ENCODE data around the gene ARRB1. TPM values are rescaled to one million over a fixed set of nuclear protein-coding genes. Genes with fewer than 3 reads are reported as not detected.
"Not testable (repeated sequence)": the region's sequence is repeated elsewhere in the genome, so short reads cannot be mapped to it uniquely, and the experiment has no call there.

ARRB1 gene
- total RNA-seq, 2 experiments from 2014 or later = 42.6 to 69.3 TPM

- Mint-ChIP-seq H3K9me3 (ENCODE audit: low read depth) (no peaks in the 10 kb centered on the region), H3K36me3 (peaks cover 16% of the 10 kb centered on the region), H3K4me1 (peaks cover 33% of the 10 kb centered on the region), H3K4me3 (no peak overlapping the region), H3K27me3 (no peaks in the 10 kb centered on the region), H3K27ac (no peak overlapping the region)
- CTCF ChIA-PET = interaction anchor here (1.4 to 10.5 kb wide), 2 partner anchors 52 to 54 kb away, joined by 3 to 126 read pairs; no protein-coding TSS in a partner anchor
- ATAC-seq = no peak
- DNase-seq = no peak
These were observed 17.7 kb downstream of the ARRB1 start for GRCh38 chr11:75333807-75334140.

GRCh38 chr11:75333022-75333806 lies 18.2 kb downstream of the ARRB1 start:
- no peaks in the 10 kb centered on the region for H3K9me3 Mint-ChIP-seq (ENCODE audit: low read depth)
- H3K27me3 Mint-ChIP-seq = no peaks in the 10 kb centered on the region
- CTCF ChIA-PET = interaction anchor here (4.9 to 10.5 kb wide), 2 partner anchors 8 to 53 kb away, joined by 44 to 126 read pairs; no protein-coding TSS in a partner anchor
- peaks cover 36% of the 10 kb centered on the region for H3K4me1 Mint-ChIP-seq
- ATAC-seq = no peak
- no peak for DNase-seq
- H3K4me3 Mint-ChIP-seq = no peak overlapping the region
- H3K27ac Mint-ChIP-seq = no peak overlapping the region
- H3K36me3 Mint-ChIP-seq = peaks cover 16% of the 10 kb centered on the region

- H3K9me3 Mint-ChIP-seq (ENCODE audit: low read depth); H3K4me3 Mint-ChIP-seq; H3K27ac Mint-ChIP-seq; H3K27me3 Mint-ChIP-seq; DNase-seq; ATAC-seq: not testable (repeated sequence)
- Mint-ChIP-seq H3K4me1 (peaks cover 30% of the 10 kb centered on the region), H3K36me3 (peaks cover 18% of the 10 kb centered on the region)
- CTCF ChIA-PET = interaction anchor here (4.9 to 10.5 kb wide), 2 partner anchors 9 to 54 kb away, joined by 44 to 126 read pairs; no protein-coding TSS in a partner anchor
These were observed 19.7 kb downstream of the ARRB1 start for GRCh38 chr11:75331761-75332160.

GRCh38 chr11:75331304-75331703 lies 20.2 kb downstream of the ARRB1 start:
- H3K4me1 Mint-ChIP-seq = peaks cover 35% of the 10 kb centered on the region

GRCh38 chr11:75330886-75331285 lies 20.6 kb downstream of the ARRB1 start:
- peaks cover 18% of the 10 kb centered on the region for H3K36me3 Mint-ChIP-seq
- CTCF ChIA-PET = interaction anchor here (1.0 to 10.5 kb wide), 6 partner anchors 10 to 82 kb away, joined by 3 to 126 read pairs (median 15); no protein-coding TSS in a partner anchor
- peaks cover 39% of the 10 kb centered on the region for H3K4me1 Mint-ChIP-seq
- not testable (repeated sequence) for H3K9me3 Mint-ChIP-seq (ENCODE audit: low read depth); DNase-seq; H3K27ac Mint-ChIP-seq; H3K4me3 Mint-ChIP-seq; ATAC-seq; H3K27me3 Mint-ChIP-seq

More at GRCh38 chr11:75331304-75331703, 20.2 kb downstream of the ARRB1 start:
- not testable (repeated sequence) for H3K27ac Mint-ChIP-seq; DNase-seq; H3K27me3 Mint-ChIP-seq; H3K9me3 Mint-ChIP-seq (ENCODE audit: low read depth); ATAC-seq; H3K4me3 Mint-ChIP-seq
- CTCF ChIA-PET = interaction anchor here (1.9 to 10.5 kb wide), 3 partner anchors 10 to 55 kb away, joined by 9 to 126 read pairs (median 44); no protein-coding TSS in a partner anchor
- peaks cover 18% of the 10 kb centered on the region for H3K36me3 Mint-ChIP-seq

GRCh38 chr11:75330291-75330690 lies 21.2 kb downstream of the ARRB1 start:
- no peaks in the 10 kb centered on the region for H3K9me3 Mint-ChIP-seq (ENCODE audit: low read depth)
- H3K4me3 Mint-ChIP-seq = no peak overlapping the region
- DNase-seq = no peak
- peaks cover 18% of the 10 kb centered on the region for H3K36me3 Mint-ChIP-seq
- H3K27me3 Mint-ChIP-seq = no peaks in the 10 kb centered on the region
- peaks cover 39% of the 10 kb centered on the region for H3K4me1 Mint-ChIP-seq
- CTCF ChIA-PET = interaction anchor here (1.0 to 10.5 kb wide), 8 partner anchors 11 to 82 kb away, joined by 3 to 126 read pairs (median 11); partner anchors contain the start of gene ARRB1
- H3K27ac Mint-ChIP-seq = no peak overlapping the region
- no peak for ATAC-seq

GRCh38 chr11:75328426-75329277 lies 22.8 kb downstream of the ARRB1 start:
- no peaks in the 10 kb centered on the region for H3K9me3 Mint-ChIP-seq (ENCODE audit: low read depth)
- CTCF ChIA-PET = interaction anchor here (0.7 to 10.5 kb wide), 14 partner anchors 10 to 72 kb away, joined by 3 to 126 read pairs (median 6); partner anchors contain the start of gene ARRB1
- H3K4me1 Mint-ChIP-seq = peaks cover 39% of the 10 kb centered on the region
- no peaks in the 10 kb centered on the region for H3K27me3 Mint-ChIP-seq
- peak overlapping the region; percentile 32 for H3K4me3 Mint-ChIP-seq
- H3K36me3 Mint-ChIP-seq = peaks cover 18% of the 10 kb centered on the region
- DNase-seq (peak; percentile 88), ATAC-seq (peak; percentile 93)
- peak overlapping the region; percentile 86 for H3K27ac Mint-ChIP-seq

GRCh38 chr11:75326439-75326810 lies 25.0 kb downstream of the ARRB1 start:
- Mint-ChIP-seq H3K27me3 (no peaks in the 10 kb centered on the region), H3K27ac (peak overlapping the region; percentile 73), H3K4me1 (peaks cover 50% of the 10 kb centered on the region), H3K36me3 (peaks cover 5% of the 10 kb centered on the region), H3K4me3 (no peak overlapping the region), H3K9me3 (ENCODE audit: low read depth) (no peaks in the 10 kb centered on the region)
- CTCF ChIA-PET = interaction anchor here (0.6 to 10.5 kb wide), 8 partner anchors 9 to 1354 kb away, joined by 3 to 126 read pairs (median 4); no protein-coding TSS in a partner anchor
- ATAC-seq (peak; percentile 17), DNase-seq (peak; percentile 49)

GRCh38 chr11:75325713-75326438 lies 25.6 kb downstream of the ARRB1 start:
- no peaks in the 10 kb centered on the region for H3K27me3 Mint-ChIP-seq
- peak; percentile 27 for ATAC-seq
- CTCF ChIA-PET = interaction anchor here (0.6 to 10.5 kb wide), 7 partner anchors 9 to 185 kb away, joined by 3 to 126 read pairs (median 3); no protein-coding TSS in a partner anchor
- peak; percentile 59 for DNase-seq
- H3K36me3 Mint-ChIP-seq = peaks cover 2% of the 10 kb centered on the region
- H3K4me3 Mint-ChIP-seq = no peak overlapping the region
- no peaks in the 10 kb centered on the region for H3K9me3 Mint-ChIP-seq (ENCODE audit: low read depth)
- peak overlapping the region; percentile 73 for H3K27ac Mint-ChIP-seq
- H3K4me1 Mint-ChIP-seq = peaks cover 50% of the 10 kb centered on the region

GRCh38 chr11:75324740-75325139 lies 26.7 kb downstream of the ARRB1 start:
- no peak overlapping the region for H3K4me3 Mint-ChIP-seq
- H3K9me3 Mint-ChIP-seq (ENCODE audit: low read depth) = no peaks in the 10 kb centered on the region
- H3K27me3 Mint-ChIP-seq = no peaks in the 10 kb centered on the region
- CTCF ChIA-PET = interaction anchor here (10.5 kb wide), 1 partner anchor 61 kb away, joined by 126 read pairs; no protein-coding TSS in a partner anchor
- peaks cover 46% of the 10 kb centered on the region for H3K4me1 Mint-ChIP-seq
- no peak for DNase-seq
- H3K36me3 Mint-ChIP-seq = peaks cover 2% of the 10 kb centered on the region
- no peak overlapping the region for H3K27ac Mint-ChIP-seq
- no peak for ATAC-seq

GRCh38 chr11:75324189-75324588 lies 27.3 kb downstream of the ARRB1 start:
- ATAC-seq = no peak
- H3K4me3 Mint-ChIP-seq = no peak overlapping the region
- peaks cover 2% of the 10 kb centered on the region for H3K36me3 Mint-ChIP-seq
- DNase-seq = no peak
- CTCF ChIA-PET = interaction anchor here (1.4 kb wide), 1 partner anchor 74 kb away, joined by 3 read pairs; no protein-coding TSS in a partner anchor
- H3K4me1 Mint-ChIP-seq = peaks cover 40% of the 10 kb centered on the region
- H3K9me3 Mint-ChIP-seq (ENCODE audit: low read depth) = no peaks in the 10 kb centered on the region
- H3K27ac Mint-ChIP-seq = no peak overlapping the region
- H3K27me3 Mint-ChIP-seq = no peaks in the 10 kb centered on the region

GRCh38 chr11:75323609-75324008 lies 27.9 kb downstream of the ARRB1 start:
- Mint-ChIP-seq H3K4me1 (peaks cover 34% of the 10 kb centered on the region), H3K27me3 (no peaks in the 10 kb centered on the region), H3K27ac (no peak overlapping the region), H3K4me3 (no peak overlapping the region), H3K9me3 (ENCODE audit: low read depth) (no peaks in the 10 kb centered on the region), H3K36me3 (peaks cover 2% of the 10 kb centered on the region)
- DNase-seq = no peak
- CTCF ChIA-PET = interaction anchor here (1.3 to 1.4 kb wide), 2 partner anchors 44 to 74 kb away, joined by 3 read pairs; no protein-coding TSS in a partner anchor
- no peak for ATAC-seq
